GM20431 (cell line): ENCODE data around the gene AP4M1.

Source experiments
- in situ Hi-C: fragments of 300-500 bp; cut with MseI, MboI; formaldehyde crosslinking; loops from one replicate; pipeline ENCODE4 v1.15.0; 2020; ENCODE audit warnings: low sequenced_read_pairs; ENCODE audit not compliant: unreplicated experiment

The AP4M1 gene, protein sequence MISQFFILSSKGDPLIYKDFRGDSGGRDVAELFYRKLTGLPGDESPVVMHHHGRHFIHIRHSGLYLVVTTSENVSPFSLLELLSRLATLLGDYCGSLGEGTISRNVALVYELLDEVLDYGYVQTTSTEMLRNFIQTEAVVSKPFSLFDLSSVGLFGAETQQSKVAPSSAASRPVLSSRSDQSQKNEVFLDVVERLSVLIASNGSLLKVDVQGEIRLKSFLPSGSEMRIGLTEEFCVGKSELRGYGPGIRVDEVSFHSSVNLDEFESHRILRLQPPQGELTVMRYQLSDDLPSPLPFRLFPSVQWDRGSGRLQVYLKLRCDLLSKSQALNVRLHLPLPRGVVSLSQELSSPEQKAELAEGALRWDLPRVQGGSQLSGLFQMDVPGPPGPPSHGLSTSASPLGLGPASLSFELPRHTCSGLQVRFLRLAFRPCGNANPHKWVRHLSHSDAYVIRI

DNA sequence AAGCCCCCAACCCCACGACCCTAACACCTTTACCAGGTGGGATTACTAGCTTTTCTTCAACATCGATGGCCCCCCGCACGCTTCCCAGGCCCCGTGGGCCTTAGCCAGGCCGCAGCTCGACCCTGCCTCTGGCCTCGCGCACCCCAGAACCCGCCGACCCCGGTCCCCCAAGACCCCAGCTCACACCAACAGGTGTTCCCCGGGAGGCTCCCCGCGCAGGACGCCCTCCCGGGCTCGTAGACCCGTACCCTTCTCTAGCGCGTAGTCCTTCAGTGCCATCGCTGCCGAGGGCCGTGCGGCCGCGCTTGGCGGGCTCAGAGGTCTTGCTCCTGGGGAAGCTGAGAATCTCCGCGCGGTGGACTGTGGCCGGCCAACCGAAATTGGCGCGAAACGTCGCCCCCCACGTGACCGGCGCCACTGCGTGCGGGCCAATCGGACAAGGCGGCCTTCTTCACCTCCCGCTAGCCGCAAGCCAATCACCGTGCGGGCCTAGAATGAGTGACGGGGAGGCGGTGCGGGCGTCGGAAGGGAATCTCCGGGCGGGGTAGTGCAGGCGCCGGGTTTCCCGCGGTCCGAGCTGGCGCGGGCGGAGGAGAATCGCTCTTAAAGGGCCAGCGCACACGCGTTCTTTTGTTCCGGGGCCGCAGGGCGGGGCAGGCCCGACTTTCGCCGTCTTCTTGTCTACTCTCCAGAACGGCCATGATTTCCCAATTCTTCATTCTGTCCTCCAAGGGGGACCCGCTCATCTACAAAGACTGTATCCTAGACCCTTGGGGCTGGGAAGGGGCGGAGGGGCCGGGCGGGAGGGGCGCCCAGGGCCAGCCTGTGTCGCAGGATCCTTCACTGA, at the start of gene AP4M1, which contains the start of gene MCM7:
TSS of gene AP4M1 (plus strand) at position 628 of the 847 bp plus-strand sequence. CDS start at position 700, 72 bp downstream.
TSS of gene MCM7 (minus strand) at position 382 of the 847 bp plus-strand sequence. CDS start at position 279, 103 bp downstream.
- in situ Hi-C loops: no loop called here

DNA sequence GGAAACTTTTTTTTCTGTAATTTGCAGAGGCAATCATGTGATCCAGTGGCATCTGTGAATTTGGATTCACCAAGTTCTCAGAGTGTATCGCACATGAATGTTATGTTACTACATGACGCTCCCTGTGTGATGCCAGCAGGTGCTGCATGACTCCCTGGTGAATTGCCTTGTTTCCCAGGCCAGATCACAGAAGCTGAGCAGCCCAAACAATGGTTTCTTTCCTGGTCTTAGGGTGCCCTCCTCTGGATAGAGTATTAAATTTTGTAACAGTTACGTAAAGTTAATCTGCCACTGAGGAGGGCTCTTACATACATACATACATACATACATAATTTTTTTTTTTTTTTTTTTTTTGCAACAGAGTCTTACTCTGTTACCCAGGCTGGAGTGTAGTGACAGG, 48.2 kb upstream of the AP4M1 start:
- in situ Hi-C loops: no loop called here

DNA sequence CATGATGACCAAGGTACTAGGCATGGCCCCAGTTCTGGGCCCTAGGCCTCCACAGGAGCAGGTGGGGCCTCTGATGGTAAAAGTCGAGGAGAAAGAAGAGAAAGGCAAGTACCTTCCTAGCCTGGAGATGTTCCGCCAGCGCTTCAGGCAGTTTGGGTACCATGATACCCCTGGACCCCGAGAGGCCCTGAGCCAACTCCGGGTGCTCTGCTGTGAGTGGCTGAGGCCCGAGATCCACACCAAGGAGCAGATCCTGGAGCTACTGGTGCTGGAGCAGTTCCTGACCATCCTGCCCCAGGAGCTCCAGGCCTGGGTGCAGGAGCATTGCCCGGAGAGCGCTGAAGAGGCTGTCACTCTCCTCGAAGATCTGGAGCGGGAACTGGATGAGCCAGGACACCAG, 44.4 kb upstream of the AP4M1 start:
- in situ Hi-C loops: no loop called here

DNA sequence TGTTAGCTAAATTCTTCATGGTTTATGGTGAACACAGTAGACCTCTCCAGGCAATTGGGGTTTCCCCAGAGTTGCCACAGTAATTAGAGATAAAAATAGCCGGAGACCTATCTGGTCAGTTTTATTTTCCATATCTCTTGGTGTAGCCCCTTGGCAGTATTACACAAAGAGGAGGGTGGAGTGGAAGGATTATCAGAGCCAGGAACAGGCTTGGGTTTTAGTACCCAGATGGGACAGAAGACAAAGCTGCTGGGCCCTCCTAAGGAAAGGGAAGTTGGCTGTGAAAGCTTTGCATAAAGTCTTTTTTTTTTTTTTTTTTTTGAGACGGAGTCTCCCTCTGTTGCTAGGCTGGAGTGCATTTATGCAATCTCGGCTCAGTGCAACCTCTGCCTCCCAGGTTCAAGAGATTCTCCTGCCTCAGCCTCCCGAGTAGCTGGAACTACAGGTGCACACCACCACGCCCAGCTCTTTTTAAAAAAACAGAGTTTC, 42.1 kb upstream of the AP4M1 start:
- in situ Hi-C loops: no loop called here

DNA sequence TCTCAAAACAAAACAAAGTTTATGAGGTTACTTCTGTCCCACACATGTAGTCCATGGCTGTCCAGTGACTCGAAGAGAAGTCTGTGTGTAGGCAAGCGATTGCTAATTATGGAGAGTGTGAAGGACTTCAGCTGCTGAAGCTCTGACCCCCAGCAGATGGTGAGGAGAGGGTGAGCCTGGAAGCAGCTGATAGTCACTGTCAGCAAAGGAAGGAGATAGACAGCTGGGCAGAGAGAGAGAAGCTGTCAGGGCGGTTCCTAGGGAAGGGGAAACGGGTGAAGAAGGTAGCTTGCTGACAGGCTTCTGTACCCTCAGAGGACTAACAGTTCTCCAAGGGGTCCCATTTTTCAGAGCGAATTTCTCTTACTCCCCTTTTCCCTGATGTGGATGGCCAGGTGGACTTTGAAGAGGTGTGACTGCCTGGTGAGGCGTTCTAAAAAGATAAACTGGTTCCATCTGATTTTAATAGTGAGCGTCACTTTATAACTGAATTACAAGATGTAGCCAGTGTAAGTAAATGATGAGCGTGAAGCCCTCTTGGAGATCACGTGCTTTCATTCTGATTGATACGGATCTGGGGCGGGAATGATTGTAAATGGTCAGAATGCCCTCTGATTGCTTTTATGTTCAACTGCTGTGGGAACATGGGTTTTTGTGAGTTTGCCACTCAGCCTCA, 39.8 kb upstream of the AP4M1 start:
- in situ Hi-C loops: no loop called here

DNA sequence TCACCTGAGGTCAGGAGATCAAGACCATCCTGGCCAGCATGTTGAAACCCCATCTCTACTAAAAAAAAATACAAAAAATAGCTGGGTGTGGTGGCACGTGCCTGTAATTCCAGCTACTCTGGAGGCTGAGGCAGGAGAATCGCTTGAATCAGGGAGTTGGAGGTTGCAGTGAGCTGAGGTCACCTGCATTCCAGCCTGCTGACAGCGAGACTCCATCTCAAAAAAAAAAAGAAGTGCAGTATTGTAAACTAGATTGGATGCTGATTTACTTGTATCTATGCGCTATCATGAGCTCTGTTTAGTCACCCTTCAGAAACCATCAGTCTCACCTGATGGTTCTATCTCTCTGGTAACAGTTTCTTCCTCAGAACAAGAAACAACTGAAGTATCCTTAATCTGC, 38.1 kb upstream of the AP4M1 start:
- in situ Hi-C loops: no loop called here

DNA sequence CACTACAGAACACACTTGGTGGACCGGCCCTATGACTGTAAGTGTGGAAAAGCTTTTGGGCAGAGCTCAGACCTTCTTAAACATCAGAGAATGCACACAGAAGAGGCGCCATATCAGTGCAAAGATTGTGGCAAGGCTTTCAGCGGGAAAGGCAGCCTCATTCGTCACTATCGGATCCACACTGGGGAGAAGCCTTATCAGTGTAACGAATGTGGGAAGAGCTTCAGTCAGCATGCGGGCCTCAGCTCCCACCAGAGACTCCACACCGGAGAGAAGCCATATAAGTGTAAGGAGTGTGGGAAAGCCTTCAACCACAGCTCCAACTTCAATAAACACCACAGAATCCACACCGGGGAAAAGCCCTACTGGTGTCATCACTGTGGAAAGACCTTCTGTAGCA, 37.3 kb upstream of the AP4M1 start:
- in situ Hi-C loops: no loop called here

DNA sequence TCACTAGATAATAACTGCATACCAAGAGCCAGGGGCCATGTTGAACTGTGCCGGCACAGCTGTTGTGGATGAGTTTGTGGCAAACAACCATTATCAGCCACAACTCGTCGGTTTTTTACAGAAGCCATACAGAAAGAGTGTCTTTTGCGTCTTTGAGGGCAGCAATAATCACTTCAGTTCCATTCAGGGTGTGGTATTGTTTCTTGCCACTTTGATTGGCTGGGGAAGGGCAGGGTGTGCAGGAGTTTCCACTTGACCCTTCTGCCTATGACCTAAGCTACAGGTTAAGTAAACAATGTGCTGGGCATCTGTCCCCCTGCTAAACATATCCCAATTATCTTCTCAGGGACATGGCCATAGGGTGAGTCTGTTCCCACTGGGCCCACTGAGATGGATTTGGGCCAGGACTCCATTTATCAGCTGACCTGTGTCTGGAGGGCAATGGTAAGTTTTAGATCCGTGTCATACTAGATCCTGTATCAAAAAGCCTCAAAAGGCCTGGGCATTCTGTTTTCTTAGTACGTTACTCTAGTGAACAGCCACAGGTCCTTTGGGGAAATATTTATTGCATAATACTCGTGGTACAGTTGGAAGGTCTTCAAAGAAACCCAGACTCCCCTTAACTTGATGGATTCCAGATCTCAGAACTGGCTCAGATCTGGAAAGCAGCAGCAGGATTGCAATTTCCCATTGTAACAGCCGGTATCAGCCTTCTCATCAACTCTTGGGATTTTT, 35.8 kb upstream of the AP4M1 start:
- in situ Hi-C loops: no loop called here

DNA sequence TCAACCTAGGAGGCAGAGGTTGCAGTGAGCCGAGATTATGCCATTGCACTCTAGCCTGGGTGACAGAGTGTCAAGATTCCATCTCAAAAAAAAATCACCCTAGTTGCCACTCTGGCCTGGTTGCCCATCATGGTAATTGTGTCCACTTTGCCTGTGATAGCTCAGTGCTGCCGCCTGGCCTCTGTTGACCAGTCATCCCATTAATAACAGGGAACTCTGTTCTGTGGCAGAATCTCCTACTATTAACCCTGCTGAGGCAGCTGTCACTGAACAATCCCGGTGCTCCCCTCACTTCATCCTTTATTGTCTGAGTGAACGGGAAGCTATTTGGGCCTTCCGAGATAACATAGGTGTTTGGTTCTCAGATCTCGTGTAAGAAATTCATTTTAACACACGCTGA, 34.5 kb upstream of the AP4M1 start:
- in situ Hi-C loops: no loop called here

DNA sequence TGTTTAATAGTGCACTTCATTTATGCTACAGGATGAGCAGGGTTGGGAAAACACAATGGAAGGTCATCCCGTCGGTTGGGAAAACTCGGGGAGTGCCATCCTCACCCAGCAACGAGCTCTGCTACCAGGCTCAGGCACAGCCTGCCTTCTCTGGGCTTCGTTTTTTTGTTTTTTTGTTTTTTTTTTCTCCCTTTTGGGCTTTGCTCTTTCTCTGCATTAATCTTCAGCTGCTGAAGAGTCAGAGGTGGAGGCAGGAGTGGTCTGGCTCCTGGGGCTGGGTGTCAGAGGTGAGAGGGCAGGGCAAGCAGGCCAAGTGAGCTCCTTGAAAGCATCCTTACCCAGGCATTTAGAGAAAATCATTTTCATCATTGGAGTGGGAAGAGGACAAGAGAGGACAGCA, 31.5 kb upstream of the AP4M1 start:
- in situ Hi-C loops: no loop called here

DNA sequence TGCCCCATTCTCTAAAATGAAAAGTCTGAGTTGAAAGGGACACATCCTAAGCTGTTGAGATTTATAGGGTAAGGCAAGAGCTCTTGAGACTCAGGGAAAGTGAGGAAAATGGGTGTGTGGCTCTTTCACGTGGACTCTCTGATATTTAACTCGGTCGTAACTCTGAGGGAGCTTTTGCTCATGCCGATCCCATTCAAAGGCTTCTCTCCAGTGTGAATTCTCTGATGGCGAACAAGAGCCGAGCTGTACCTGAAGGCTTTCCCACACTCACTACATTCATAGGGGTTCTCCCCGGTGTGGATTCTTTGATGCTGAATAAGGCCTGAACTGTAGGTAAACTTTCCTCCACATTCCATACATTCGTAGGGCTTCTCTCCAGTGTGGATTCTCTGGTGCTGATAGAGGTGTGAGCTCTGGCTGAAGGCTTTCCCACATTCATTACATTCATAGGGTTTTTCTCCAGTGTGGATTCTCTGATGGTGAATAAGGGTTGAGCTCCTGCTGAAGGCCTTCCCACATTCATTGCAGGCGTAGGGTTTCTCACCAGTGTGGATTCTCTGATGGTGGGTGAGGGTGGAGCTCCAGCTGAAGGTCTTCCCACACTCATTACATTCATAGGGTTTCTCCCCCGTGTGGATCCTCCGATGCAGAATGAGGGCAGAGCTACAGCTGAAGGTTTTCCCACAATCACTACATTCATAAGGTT, 30.3 kb upstream of the AP4M1 start:
- in situ Hi-C loops: no loop called here

DNA sequence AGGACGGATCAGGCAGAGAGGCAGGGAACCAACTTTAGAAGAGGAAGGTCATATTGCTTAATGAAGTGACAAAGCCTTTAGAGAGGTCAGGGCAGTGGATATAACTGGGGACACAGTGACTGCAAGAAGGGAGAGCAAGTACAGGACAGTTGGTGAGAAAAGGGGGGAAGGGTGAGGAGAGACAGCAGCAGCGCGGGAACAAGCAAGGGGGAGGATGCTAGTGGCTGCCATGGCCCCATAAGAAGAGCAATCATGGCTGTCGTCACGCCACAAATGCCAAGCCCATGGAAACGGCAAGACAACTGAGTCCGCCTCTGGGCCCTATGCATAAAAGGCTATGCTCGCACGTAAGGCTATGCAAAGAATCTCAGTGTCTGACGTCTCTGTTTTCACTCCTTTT, 29.0 kb upstream of the AP4M1 start:
- in situ Hi-C loops: no loop called here

DNA sequence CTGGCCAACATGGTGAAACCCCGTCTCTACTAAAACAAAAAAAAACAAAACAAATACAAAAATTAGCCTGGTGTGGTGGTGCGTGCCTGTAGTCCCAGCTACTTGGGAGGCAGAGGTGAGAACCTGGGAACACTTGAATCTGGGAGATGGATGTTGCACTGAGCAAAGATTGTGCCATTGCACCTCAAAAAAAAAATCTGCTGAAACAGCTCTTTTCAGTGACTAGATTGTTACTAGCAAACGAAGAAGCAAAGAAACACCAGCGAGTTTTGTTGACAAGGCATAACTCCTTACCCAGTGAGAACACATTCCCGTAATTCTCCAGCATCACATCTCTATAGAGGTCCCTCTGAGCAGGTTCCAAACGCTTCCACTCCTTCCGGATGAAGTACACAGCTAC, 26.6 kb upstream of the AP4M1 start:
- in situ Hi-C loops: no loop called here

DNA sequence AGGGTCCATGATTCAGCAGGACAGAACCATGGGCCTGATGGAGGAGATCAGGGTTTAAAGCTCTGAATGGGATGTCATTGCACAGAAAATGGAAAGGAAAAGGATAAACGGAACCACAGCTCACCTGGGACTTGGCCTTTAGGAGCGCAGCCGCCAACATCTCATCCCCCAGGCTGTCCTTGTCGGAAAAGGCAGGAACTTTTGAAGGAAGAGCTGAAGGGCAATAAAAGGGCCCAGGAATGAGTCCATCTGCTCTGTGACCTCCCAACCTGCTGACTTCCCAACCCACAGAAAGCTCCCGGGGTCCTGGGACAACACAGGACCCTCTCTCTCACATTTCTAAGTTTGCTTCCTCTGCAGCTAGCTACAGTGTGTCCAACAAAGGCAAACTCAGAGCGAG, 26.0 kb upstream of the AP4M1 start:
- in situ Hi-C loops: no loop called here

DNA sequence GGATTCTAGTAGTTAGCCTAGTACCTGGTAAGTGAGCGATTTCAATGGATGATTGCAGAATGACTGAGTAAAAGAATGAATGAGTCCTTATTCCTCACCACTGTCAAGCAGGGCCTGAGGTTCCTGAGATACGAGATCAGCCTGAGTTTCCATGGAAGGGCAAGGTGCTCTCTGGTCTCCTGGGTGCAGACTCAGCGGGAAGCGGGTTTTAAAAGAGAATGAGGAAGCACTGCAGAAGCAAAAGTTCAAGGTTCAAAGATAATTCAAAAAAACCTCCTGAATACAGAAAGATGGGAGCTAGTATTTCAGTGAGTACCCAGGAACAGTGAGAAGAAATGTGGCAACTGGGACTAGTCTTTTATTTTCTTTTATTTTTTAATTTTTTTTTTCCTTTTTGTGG, 24.2 kb upstream of the AP4M1 start:
- in situ Hi-C loops: no loop called here

DNA sequence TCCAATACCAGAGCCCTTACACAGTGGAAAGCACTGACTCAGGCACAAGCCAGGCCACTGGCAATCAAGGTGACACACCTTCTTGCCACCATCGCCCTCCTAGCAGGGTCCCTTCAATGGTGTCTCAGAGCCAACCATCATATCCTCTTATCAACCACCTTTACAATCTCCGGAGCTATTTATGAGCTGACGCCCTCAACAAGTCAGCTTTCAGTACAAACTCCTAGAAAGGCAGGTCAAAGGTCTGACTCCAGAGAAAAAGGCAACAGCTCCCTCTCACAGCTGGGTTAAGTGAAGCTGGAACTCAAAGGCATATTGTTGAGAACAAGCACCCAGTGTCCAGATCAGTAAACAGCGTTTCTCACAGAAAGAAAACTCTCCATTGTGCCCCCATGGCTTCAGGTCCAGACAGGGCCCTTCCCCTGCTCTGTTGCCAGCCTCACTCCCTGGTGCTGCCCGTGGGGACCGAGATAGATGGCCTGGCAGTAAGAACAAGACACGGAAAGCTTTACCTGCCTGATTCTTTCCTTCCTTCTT, 22.4 kb upstream of the AP4M1 start:
- in situ Hi-C loops: no loop called here

DNA sequence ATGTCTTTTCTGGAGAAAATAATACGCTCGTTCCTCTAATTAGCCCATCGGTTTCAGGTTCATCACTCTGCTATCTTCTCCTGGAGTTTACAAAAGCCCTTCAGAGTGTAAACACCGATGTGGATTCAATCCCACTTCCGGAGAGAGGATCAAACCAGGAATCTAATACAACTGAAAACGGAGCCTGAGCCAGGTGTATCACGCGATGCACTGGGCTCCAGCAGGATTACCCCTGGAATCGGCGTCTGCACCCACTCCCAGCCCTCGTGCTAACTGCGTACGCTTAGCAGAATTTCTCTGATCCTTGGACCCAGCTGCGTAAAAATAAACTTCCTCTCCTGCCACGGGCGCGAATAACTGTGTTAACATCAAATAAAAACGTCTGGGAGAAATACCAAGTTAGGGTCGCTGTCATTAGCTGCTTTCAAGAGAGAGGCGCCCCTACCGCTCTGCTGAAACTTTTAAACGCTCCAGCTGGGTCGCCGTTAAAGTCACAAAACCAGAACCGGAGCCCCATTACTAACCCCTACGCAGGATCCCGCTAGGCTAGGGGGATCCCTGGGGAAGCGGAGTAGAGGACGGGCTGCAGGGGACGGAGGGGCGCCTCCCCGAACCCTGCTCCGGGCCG, 20.4 kb upstream of the AP4M1 start:
- in situ Hi-C loops: no loop called here

DNA sequence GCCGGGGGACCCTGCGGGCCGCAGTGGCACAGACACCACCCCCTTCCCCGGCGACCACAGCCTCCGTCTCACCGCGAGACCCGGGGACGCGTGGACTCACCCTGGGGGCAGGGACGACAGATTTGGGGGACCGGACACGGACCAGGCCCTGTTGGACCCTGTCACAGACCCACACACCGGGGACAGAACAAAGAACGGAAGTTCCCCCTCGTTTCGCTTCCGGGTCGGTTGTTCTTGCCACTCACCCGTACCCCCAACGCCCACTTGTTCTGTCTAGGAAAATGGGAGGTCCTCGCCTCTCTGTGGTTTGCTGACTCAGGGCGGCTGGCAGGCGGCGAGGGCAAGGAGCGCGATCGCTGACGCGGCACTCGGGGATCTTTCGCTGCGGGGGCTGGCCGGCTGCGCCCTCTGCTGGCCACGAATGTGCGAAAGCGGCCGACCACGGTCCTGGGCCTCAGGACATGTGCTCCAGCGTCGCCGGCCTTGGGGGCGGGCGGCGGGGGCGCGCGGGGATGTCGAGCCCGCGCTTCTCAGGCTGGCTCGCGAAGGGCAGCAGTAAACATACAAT, 19.8 kb upstream of the AP4M1 start, which contains the start of gene ZNF3:
TSS of gene ZNF3 (minus strand) at position 189 of the 568 bp plus-strand sequence. CDS start 4,366 bp downstream, outside the sequence.
- in situ Hi-C loops: no loop called here
